Smooth muscle cell (in vitro differentiated cells): ENCODE results near the gene STBD1. TPM values are rescaled to one million over a fixed set of nuclear protein-coding genes. Genes with fewer than 3 reads are reported as not detected.

Experiments
- DNase-seq: peaks from one replicate; lab custom pipeline; 2025; ENCODE audit not compliant: unreplicated experiment; lab: John Stamatoyannopoulos, UW
- H2AFZ ChIP-seq: fragments of 200-600 bp; sonication (generic); 2 replicates; pipeline ENCODE4 v1.6.0; 2016; ENCODE audit warnings: antibody characterized with exemption, low read depth, mild to moderate bottlenecking
- H3F3A ChIP-seq: fragments of 200-600 bp; sonication (generic); 2 replicates; pipeline ENCODE4 v1.6.0; 2017; ENCODE audit warnings: antibody characterized with exemption, low read depth
- H3K27ac ChIP-seq: fragments of 200-600 bp; sonication (generic); 2 replicates; pipeline ENCODE4 v1.5.1; 2016; ENCODE audit warnings: low read depth, mild to moderate bottlenecking
- H3K27me3 ChIP-seq: fragments of 200-600 bp; sonication (generic); 2 replicates; pipeline ENCODE4 v1.6.1; 2016; ENCODE audit warnings: low read depth, mild to moderate bottlenecking
- H3K36me3 ChIP-seq: fragments of 200-600 bp; sonication (generic); 2 replicates; pipeline ENCODE4 v1.5.1; 2016; ENCODE audit warnings: low read depth
- H3K4me1 ChIP-seq: fragments of 200-600 bp; sonication (generic); 2 replicates; pipeline ENCODE4 v1.5.1; 2016; ENCODE audit warnings: low read depth
- H3K4me2 ChIP-seq: fragments of 200-600 bp; sonication (generic); 2 replicates; pipeline ENCODE4 v1.6.0; 2016; ENCODE audit warnings: mild to moderate bottlenecking
- H3K4me3 ChIP-seq: fragments of 200-600 bp; sonication (generic); 2 replicates; pipeline ENCODE4 v1.5.1; 2016; ENCODE audit warnings: mild to moderate bottlenecking
- H3K79me2 ChIP-seq: fragments of 200-600 bp; sonication (generic); 2 replicates; pipeline ENCODE4 v1.6.0; 2016; ENCODE audit warnings: low read depth, mild to moderate bottlenecking
- H3K9ac ChIP-seq: fragments of 200-600 bp; sonication (generic); 2 replicates; pipeline ENCODE4 v1.6.0; 2016; ENCODE audit warnings: low read depth
- H3K9me3 ChIP-seq: fragments of 200-600 bp; sonication (generic); replicated peaks from 2 replicates; pipeline ENCODE4 v1.5.1; 2016; ENCODE audit warnings: low read depth
- H4K20me1 ChIP-seq: fragments of 200-600 bp; sonication (generic); 2 replicates; pipeline ENCODE4 v1.6.0; 2016; ENCODE audit warnings: low read depth
- WGBS: methylation state at CpG from one replicate; pipeline ENCODE4 v1.1.7; 2016; ENCODE audit warnings: low lambda C conversion rate; 5-methylcytosine and 5-hydroxymethylcytosine counted together
- polyA plus RNA-seq: library from polyadenylated mRNA; unstranded; fragments of >200 nt; fragmentation: Nextera tagmentation; extraction: Ambion mirVana; gene quantifications from 2 replicates; pipeline ENCODE4 v1.2.1, GENCODE V29; 2016
- total RNA-seq: library from RNA; depleted of rRNA; stranded (reverse); fragments of >200 nt; gene quantifications from 2 replicates; pipeline ENCODE4 v1.2.3, GENCODE V29; 2014
- TF ChIP-seq, protein P1 (sequence below): fragments of 200-600 bp; sonication (generic); IDR thresholded peaks from 2 replicates; pipeline ENCODE4 v1.5.1; 2017; ENCODE audit warnings: borderline replicate concordance, mild to moderate bottlenecking, antibody characterized with exemption; ENCODE audit not compliant: insufficient read depth, poor library complexity, severe bottlenecking

STBD1 gene
- total and polyA plus RNA-seq, 2 experiments from 2014 or later = 7.5 to 14.3 TPM

DNA sequence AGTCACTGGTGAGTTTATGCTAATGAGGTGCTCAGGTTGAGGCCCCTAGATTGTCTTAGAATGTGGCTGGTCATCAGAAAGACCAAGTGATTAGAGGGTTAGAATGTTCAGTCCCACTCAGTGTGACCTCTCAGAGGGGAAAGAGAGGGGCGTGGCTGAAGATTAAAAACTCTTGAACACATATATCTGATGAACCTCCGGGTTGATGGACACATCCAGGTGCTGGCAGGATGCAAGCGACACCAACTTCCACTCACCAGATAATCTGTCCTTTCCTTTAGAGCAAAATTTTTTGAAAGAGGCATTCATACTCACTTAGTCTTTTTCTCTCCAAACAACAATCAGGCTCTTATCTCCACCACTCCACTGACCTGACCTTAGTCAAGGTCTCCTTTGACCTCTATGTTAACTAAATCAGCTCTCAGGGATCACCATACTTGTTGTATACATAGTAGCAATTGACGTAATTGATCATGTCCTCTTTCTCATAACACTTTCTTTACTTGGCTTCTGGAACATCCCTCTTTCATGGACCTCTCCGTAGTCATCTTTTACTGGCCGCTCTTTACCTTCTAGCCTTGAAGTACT, 40.8 kb upstream of the STBD1 start:
- no peaks in the 10 kb centered on the region for H3K9me3 ChIP-seq
- no peaks in the 10 kb centered on the region for H3K27me3 ChIP-seq
- H3F3A ChIP-seq = no peaks in the 10 kb centered on the region
- H3K79me2 ChIP-seq = no peaks in the 10 kb centered on the region
- 94% methylated on average over 6 of the region's 6 CpGs for WGBS
- H3K9ac ChIP-seq = no peak overlapping the region
- no peak overlapping the region for H3K4me2 ChIP-seq
- no peaks in the 10 kb centered on the region for H3K36me3 ChIP-seq
- H3K4me3 ChIP-seq = no peak overlapping the region
- no peaks in the 10 kb centered on the region for H3K4me1 ChIP-seq
- no peak for DNase-seq
- no peak overlapping the region for H3K27ac ChIP-seq
- H2AFZ ChIP-seq = no peak overlapping the region
- H4K20me1 ChIP-seq = no peaks in the 10 kb centered on the region
- TF ChIP-seq, protein P1, sequence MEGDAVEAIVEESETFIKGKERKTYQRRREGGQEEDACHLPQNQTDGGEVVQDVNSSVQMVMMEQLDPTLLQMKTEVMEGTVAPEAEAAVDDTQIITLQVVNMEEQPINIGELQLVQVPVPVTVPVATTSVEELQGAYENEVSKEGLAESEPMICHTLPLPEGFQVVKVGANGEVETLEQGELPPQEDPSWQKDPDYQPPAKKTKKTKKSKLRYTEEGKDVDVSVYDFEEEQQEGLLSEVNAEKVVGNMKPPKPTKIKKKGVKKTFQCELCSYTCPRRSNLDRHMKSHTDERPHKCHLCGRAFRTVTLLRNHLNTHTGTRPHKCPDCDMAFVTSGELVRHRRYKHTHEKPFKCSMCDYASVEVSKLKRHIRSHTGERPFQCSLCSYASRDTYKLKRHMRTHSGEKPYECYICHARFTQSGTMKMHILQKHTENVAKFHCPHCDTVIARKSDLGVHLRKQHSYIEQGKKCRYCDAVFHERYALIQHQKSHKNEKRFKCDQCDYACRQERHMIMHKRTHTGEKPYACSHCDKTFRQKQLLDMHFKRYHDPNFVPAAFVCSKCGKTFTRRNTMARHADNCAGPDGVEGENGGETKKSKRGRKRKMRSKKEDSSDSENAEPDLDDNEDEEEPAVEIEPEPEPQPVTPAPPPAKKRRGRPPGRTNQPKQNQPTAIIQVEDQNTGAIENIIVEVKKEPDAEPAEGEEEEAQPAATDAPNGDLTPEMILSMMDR = no peak

DNA sequence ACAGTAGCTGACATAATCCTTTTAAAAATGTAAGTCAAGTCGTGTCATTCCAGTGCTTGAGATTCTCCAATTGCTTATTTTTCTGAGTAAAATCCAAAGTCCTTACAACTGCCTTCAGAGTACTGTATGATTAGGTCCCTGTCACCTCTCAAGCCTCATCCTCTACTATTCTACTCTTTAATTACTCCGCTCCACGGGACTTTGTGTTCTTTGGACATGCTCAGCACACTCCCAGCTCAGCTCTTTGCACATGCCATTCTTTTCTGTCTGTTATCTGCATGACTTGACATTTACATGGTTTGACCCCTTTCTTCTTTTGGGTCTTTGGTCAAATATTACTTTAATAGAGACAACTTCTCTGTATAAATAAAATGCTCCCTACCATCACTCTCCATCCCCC, 39.9 kb upstream of the STBD1 start:
- DNase-seq = no peak
- Histone ChIP-seq H3K4me3 (no peak overlapping the region), H3K27ac (no peak overlapping the region), H3K36me3 (no peaks in the 10 kb centered on the region), H3K4me2 (no peak overlapping the region), H3F3A (no peaks in the 10 kb centered on the region), H3K4me1 (no peaks in the 10 kb centered on the region), H3K9ac (no peak overlapping the region), H3K27me3 (no peaks in the 10 kb centered on the region), H3K9me3 (no peaks in the 10 kb centered on the region), H4K20me1 (no peaks in the 10 kb centered on the region), H3K79me2 (no peaks in the 10 kb centered on the region), H2AFZ (no peak overlapping the region)
- 78% methylated on average over 3 of the region's 3 CpGs for WGBS
- TF ChIP-seq, protein P1 = no peak

DNA sequence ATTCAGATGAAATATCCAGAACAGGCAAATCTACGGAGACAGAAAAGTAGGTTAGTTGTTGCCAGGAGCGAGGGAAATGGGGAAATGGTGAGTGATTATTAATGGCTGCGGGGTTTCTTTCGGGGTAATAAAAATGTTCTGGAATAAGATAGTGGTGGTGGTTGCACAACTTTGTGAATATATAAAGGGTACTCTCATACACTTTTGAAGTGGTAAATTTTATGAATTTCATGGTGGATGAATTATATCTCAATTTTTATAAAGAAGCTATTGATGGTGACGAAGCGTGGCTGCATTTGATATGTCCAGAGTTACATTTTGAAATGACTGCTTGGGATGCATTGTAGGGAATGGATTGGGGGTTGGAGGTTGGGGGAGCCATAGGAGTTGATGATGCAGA, 38.7 kb upstream of the STBD1 start:
- no peak for DNase-seq
- 95% methylated on average over 6 of the region's 6 CpGs for WGBS
- Histone ChIP-seq H3K4me3 (no peak overlapping the region), H3K27me3 (no peaks in the 10 kb centered on the region), H4K20me1 (no peaks in the 10 kb centered on the region), H3K4me2 (no peak overlapping the region), H3K4me1 (no peaks in the 10 kb centered on the region), H3K9ac (no peak overlapping the region), H2AFZ (no peak overlapping the region), H3K27ac (no peak overlapping the region), H3F3A (no peaks in the 10 kb centered on the region), H3K9me3 (no peaks in the 10 kb centered on the region), H3K36me3 (no peaks in the 10 kb centered on the region), H3K79me2 (no peaks in the 10 kb centered on the region)
- TF ChIP-seq, protein P1 = no peak
